GM21390 (cell line): ENCODE measurements around the gene RAB26.

Source experiments
- ATAC-seq: cut with Tn5 transposase; IDR thresholded peaks from one replicate; pipeline ENCODE4 v1.9.1; 2021; ENCODE audit not compliant: unreplicated experiment

Gene RAB26

GRCh38 chr16:2159175-2159838, 10.9 kb downstream of the RAB26 start:
- no peak for ATAC-seq

DNA sequence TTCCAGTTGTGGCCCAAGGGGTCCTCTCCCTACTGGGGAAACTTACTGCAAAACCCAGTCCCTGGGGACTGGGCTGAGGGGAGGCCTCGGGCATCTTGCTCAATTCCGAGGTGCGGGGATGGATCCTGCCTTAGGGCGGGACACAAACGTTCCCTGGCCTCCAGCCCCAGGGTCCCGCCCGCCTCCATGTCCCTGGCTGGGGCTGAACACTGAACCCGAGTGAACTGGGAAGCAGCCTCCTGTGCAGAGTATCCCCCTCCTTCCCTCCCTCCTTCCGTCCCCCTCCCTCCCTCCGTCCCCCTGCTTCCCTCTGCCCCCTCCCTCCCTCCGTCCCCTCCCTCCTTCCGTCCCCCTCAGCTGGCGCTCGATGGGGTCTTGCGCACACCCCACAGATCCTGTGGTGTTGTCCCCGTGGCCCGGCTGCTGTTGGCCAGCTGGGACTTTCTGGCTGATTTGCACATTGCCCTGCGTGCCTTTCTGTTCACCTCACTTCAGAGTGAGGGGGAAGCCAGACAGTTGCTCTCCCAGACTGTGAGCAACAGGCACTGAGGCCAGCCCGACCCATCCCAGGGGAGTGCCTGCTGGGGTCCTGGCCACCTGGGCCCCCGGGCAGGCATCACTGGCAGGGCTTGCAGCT, 12.6 kb downstream of the RAB26 start:
- no peak for ATAC-seq

DNA sequence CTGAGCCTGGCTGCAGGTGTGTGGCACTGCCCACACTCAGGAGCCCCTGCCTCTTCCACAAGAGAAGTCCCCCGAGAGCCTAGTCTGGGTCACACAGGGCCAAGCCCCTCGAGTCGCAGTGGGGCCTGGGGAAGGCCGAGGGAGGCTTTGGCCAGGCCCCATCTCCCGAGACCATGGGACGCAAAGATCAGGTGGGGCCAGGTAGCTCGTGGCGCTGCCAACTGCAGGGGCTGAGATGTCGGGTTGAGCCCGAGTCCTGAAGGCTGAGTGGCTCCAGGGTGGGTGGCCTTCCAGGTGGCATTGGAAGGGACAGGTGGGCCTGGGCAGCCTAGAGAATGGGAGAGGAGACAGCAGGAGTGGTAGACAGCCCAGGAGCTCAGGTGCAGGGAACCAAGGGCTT, 13.5 kb downstream of the RAB26 start:
- ATAC-seq = no peak

GRCh38 chr16:2162676-2163118, 14.3 kb downstream of the RAB26 start:
- ATAC-seq = no peak

- no peak for ATAC-seq
Observed at GRCh38 chr16:2163211-2163881, 14.9 kb downstream of the RAB26 start.

GRCh38 chr16:2165861-2166260, 17.4 kb downstream of the RAB26 start:
- ATAC-seq = no peak

GRCh38 chr16:2166263-2167067, 18.0 kb downstream of the RAB26 start:
- no peak for ATAC-seq

- no peak for ATAC-seq
Observed at GRCh38 chr16:2167068-2167638, 18.7 kb downstream of the RAB26 start.

DNA sequence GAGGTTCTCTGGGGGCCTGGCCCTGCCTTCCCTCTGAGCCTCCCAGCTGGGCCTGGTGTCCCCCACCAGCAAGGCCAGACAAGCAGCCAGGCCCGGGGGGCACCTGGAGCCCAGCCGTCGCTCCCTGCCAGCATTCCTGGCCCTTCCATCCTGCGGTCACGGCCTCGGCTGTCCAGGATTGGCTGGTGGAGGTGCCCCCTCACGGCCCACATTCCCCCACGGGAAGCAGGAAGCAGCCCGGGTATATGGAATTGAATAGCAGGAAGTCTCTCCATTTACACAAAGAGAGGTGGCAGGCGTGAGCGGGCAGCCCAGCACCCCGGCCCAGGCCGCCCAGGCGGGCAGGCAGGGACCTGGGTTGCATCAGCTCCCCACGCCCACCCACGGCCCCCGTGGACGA, 21.7 kb downstream of the RAB26 start:
- no peak for ATAC-seq

- no peak for ATAC-seq
Observed at GRCh38 chr16:2170587-2171435, 22.4 kb downstream of the RAB26 start.

- ATAC-seq = no peak
Observed at GRCh38 chr16:2171601-2172178, 23.3 kb downstream of the RAB26 start.

DNA sequence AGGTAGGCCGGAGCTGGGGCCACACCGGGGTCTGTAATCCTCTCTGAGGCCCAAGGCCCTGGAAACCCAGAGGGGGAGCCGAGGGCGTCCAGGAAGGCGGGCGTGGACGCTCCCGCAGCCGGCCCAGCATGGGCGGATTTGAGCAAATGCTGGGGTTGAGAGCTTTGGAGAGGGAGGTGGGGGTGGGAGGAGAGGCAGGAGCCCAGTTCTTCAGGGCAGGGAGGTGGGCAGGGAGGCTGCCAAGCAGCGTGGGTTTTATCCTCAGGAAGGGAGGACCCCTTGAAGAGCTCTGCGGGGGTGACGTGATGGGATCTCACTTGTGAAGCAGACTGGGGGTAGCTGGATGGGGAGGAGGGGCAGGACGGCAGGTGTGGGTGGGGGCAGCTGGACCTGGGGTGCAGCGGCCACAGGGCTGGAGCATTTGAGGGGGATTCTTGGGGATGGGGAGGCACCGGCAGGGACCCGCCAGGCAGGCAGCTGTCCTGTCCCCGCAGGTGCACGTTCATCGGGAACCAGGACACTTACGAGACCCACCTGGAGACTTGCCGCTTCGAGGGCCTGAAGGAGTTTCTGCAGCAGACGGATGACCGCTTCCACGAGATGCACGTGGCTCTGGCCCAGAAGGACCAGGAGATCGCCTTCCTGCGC, 24.4 kb downstream of the RAB26 start:
- ATAC-seq = no peak

GRCh38 chr16:2173366-2173765, 24.9 kb downstream of the RAB26 start:
- ATAC-seq = no peak

DNA sequence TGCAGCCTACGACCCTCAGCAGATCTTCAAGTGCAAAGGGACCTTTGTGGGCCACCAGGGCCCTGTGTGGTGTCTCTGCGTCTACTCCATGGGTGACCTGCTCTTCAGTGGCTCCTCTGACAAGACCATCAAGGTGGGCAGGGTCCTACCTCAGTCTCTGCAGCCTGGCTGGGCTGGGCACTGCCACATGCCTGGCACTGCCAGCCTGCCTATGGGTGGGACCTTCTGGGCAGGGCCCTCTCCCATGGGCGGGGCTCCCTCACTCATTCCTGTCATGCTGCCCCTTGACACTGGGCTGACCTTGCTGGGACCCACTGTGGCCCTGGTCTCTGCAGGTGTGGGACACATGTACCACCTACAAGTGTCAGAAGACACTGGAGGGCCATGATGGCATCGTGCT, 25.5 kb downstream of the RAB26 start:
- ATAC-seq = no peak

DNA sequence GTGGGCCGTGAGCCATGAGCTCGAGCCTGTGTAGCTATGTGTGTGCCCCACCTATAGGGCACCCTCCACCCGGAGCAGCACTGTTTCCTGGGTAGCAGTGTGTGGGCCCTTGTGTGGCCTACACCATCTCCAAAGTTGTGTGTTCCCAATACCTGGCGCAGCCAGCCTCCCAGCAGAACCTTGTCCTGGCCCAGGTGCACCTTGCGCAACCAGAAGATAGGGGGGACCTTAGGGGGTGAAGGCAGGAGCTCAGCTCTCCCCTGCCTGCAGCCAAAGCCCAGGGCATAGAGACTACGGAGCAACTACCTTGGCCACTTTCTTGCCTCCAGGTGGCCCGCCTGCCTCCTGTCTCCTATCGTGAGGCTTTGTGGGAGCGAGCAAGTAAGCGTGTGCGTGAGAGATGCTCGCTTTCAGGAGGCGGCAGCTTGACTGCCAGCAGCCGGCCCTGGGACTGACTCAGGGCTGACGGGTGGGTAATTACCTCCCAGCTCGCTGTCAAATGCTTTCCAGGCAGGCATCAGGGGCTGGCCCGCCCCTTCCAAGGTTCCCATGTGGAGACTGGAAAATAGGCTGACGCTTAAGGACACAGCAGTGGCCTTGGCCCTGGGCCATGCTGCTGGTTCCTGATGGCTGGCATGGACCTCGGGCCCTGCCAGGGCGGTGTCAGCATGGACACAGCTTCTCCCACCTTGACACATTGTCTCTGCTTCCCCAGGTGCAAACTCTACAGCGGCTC, 26.1 kb downstream of the RAB26 start:
- ATAC-seq = no peak

GRCh38 chr16:2175454-2175853, 27.0 kb downstream of the RAB26 start:
- no peak for ATAC-seq

DNA sequence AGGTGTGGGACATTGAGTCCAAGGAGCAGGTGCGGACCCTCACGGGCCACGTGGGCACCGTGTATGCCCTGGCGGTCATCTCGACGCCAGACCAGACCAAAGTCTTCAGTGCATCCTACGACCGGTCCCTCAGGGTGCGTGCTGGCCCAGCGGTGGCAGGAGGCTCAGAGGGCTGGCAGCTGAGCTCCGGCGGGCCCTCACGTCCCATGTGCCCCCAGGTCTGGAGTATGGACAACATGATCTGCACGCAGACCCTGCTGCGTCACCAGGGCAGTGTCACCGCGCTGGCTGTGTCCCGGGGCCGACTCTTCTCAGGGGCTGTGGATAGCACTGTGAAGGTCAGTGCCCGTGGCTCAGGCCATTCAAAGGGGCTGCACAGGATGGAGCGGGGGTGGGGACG, 27.6 kb downstream of the RAB26 start:
- no peak for ATAC-seq

GRCh38 chr16:2177101-2177500, 28.7 kb downstream of the RAB26 start:
- no peak for ATAC-seq

- ATAC-seq = no peak
Observed at GRCh38 chr16:2177561-2177960, 29.1 kb downstream of the RAB26 start.
